Tibial artery (tissue), 4 donors: Measurements from ENCODE around the gene OARD1.

ENCODE experiments used
- DNase-seq, 2 donors: peaks; one replicate each; pipeline ENCODE4 v3.0.0-alpha.2; 2019
- H3K27ac ChIP-seq, 2 donors: fragments of 200-600 bp; sonication (generic) in 1 of 2; 1 replicate in 1 of 2; 2 replicates in 1 of 2; pipeline ENCODE4 v1.5.1; 2018 to 2019; ENCODE audit warnings: mild to moderate bottlenecking in 1 of 2
- H3K27me3 ChIP-seq, 2 donors: fragments of 200-600 bp; sonication (generic) in 1 of 2; one replicate each; pipeline versions ENCODE4 v1.5.1 to v1.6.0; 2016 to 2019
- H3K36me3 ChIP-seq, 3 donors: fragments of 200-600 bp; sonication (generic) in 2 of 3; one replicate each; pipeline ENCODE4 v1.5.1; 2016 to 2019; ENCODE audit warnings: mild to moderate bottlenecking in 2 of 3
- H3K4me1 ChIP-seq, 4 donors: fragments of 200-600 bp; sonication (generic) in 2 of 4; 1 replicate in 3 of 4; 2 replicates in 1 of 4; pipeline ENCODE4 v1.5.1; 2016 to 2019
- H3K4me3 ChIP-seq, 2 donors: fragments of 200-600 bp; sonication (generic) in 1 of 2; 1 replicate in 1 of 2; 2 replicates in 1 of 2; pipeline ENCODE4 v1.5.1; 2018 to 2019; ENCODE audit warnings: mild to moderate bottlenecking in 2 of 2
- H3K9me3 ChIP-seq, 3 donors: fragments of 200-600 bp; sonication (generic) in 1 of 3; one replicate each; pipeline ENCODE4 v1.5.1; 2016 to 2019
- intact Hi-C: fragments of 100-400 bp; cut with DNase I; formaldehyde crosslinking; loops from one replicate; pipeline ENCODE4 v1.15.0; 2023; ENCODE audit warnings: low total_unique reads
- TF ChIP-seq, protein P1 (sequence below), 2 experiments: fragments of 200-600 bp in 1 of 2; fragments of 450-650 bp in 1 of 2; IDR thresholded peaks; one replicate each; pipeline ENCODE4 v1.5.1; 2017 to 2019; ENCODE audit warnings: antibody characterized with exemption in 2 of 2, mild to moderate bottlenecking in 1 of 2, moderate library complexity in 1 of 2

The OARD1 gene

GRCh38 chr6:41061196-41061726, 10.9 kb downstream of the OARD1 start:
- Histone ChIP-seq H3K27ac (no peak overlapping the region), H3K4me3 (no peak overlapping the region), H3K4me1 (peaks cover 0 to 6% (median 0%) of the 10 kb centered on the region in 4 donors), H3K36me3 (peaks cover 20 to 45% (median 39%) of the 10 kb centered on the region in 3 donors), H3K9me3 (no peaks in the 10 kb centered on the region), H3K27me3 (no peaks in the 10 kb centered on the region)
- intact Hi-C loops = loop anchor here (10.0 kb wide), 1 partner anchor 56 kb away; no protein-coding TSS in a partner anchor
- DNase-seq = no peak
- TF ChIP-seq, protein P1, sequence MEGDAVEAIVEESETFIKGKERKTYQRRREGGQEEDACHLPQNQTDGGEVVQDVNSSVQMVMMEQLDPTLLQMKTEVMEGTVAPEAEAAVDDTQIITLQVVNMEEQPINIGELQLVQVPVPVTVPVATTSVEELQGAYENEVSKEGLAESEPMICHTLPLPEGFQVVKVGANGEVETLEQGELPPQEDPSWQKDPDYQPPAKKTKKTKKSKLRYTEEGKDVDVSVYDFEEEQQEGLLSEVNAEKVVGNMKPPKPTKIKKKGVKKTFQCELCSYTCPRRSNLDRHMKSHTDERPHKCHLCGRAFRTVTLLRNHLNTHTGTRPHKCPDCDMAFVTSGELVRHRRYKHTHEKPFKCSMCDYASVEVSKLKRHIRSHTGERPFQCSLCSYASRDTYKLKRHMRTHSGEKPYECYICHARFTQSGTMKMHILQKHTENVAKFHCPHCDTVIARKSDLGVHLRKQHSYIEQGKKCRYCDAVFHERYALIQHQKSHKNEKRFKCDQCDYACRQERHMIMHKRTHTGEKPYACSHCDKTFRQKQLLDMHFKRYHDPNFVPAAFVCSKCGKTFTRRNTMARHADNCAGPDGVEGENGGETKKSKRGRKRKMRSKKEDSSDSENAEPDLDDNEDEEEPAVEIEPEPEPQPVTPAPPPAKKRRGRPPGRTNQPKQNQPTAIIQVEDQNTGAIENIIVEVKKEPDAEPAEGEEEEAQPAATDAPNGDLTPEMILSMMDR (IDR thresholded peaks at IDR 0.05) = no peak

- no peak overlapping the region for H3K27ac ChIP-seq
Observed at GRCh38 chr6:41059556-41059955, 12.6 kb downstream of the OARD1 start.

GRCh38 chr6:41058783-41059181, 13.4 kb downstream of the OARD1 start:
- Histone ChIP-seq H3K4me1 (peaks cover 0 to 6% (median 0%) of the 10 kb centered on the region in 4 donors), H3K36me3 (peaks cover 6 to 31% (median 23%) of the 10 kb centered on the region in 3 donors), H3K27ac (no peak overlapping the region), H3K9me3 (no peaks in the 10 kb centered on the region), H3K4me3 (no peak overlapping the region), H3K27me3 (no peaks in the 10 kb centered on the region)
- intact Hi-C loops = no loop called here
- TF ChIP-seq, protein P1 (IDR thresholded peaks at IDR 0.05) = no peak
- DNase-seq = no peak

More at GRCh38 chr6:41059556-41059955, 12.6 kb downstream of the OARD1 start:
- peaks cover 14 to 39% (median 29%) of the 10 kb centered on the region in 3 donors for H3K36me3 ChIP-seq
- H3K27me3 ChIP-seq = no peaks in the 10 kb centered on the region
- H3K4me1 ChIP-seq = peaks cover 0 to 6% (median 0%) of the 10 kb centered on the region in 4 donors
- no peak for DNase-seq
- TF ChIP-seq, protein P1 (IDR thresholded peaks at IDR 0.05) = no peak
- H3K9me3 ChIP-seq = no peaks in the 10 kb centered on the region
- no peak overlapping the region for H3K4me3 ChIP-seq
- intact Hi-C loops = no loop called here

DNA sequence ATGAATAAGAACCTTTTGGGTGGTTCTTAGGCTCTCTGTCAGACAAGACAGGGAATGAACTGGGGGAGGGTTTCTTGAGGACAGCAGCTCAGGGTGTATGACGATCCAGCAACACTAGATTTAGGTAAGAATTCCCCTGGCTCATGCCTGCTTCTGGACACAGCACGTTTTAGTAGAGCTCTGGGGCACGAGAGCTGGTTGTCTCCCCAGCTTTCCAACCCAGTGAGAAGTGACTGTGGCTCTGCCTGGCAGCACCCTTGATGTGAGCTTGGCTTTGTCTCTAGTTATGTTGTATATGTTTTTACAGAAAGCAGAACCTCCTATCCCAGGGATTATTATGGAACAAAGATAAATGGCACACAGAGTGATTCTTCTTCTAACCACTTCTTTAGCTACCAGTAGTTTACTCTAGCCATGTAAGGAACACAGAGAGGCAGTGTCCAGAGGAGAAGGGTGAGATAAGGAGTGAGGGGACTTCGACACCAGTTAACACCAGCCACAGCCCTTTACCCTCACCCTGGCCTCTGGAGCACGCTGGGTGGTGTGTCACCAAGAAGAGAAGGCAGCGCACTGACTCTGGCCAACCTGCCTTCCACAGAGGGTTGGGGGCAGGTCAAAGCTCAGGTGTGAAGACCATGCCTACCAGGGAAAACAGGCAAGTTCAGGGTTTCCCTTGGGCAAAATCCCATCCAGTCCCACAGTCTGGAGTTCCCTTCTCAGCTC, 15.2 kb downstream of the OARD1 start:
- Histone ChIP-seq H3K4me3 (no peak overlapping the region), H3K9me3 (no peaks in the 10 kb centered on the region), H3K4me1 (peaks cover 0 to 6% (median 0%) of the 10 kb centered on the region in 4 donors), H3K36me3 (peaks cover 0 to 22% (median 14%) of the 10 kb centered on the region in 3 donors), H3K27ac (no peak overlapping the region), H3K27me3 (no peaks in the 10 kb centered on the region)
- intact Hi-C loops = no loop called here
- DNase-seq = no peak
- TF ChIP-seq, protein P1 (IDR thresholded peaks at IDR 0.05) = no peak

- Histone ChIP-seq H3K4me1 (peaks cover 0 to 6% (median 0%) of the 10 kb centered on the region in 4 donors), H3K36me3 (peaks cover 0 to 23% (median 0%) of the 10 kb centered on the region in 3 donors), H3K27ac (no peak overlapping the region), H3K9me3 (no peaks in the 10 kb centered on the region), H3K27me3 (no peaks in the 10 kb centered on the region), H3K4me3 (no peak overlapping the region)
- DNase-seq = no peak
- TF ChIP-seq, protein P1 (IDR thresholded peaks at IDR 0.05) = no peak
- intact Hi-C loops = no loop called here
Observed at GRCh38 chr6:41055149-41055548, 17.0 kb downstream of the OARD1 start.
